IPS-18c (cell line): Measurements from ENCODE around the gene SLC25A48.

ENCODE experiments used
- H3K4me3 ChIP-seq: 2 replicates; pipeline ENCODE4 v1.7.0; 2013; ENCODE audit warnings: low read depth, mild to moderate bottlenecking, low read length, moderate library complexity; ENCODE audit not compliant: insufficient read depth
- H3K9me3 ChIP-seq: one replicate; pipeline ENCODE4 v1.6.1; 2013; ENCODE audit warnings: mild to moderate bottlenecking, low read length, moderate library complexity; ENCODE audit not compliant: control insufficient read depth, insufficient read depth

SLC25A48 gene

GRCh38 chr5:135868681-135869080 is 34.2 kb downstream of the SLC25A48 start:
- Histone ChIP-seq H3K9me3 (no peaks in the 10 kb centered on the region), H3K4me3 (no peak overlapping the region)

GRCh38 chr5:135869276-135869675 is 34.8 kb downstream of the SLC25A48 start:
- Histone ChIP-seq H3K4me3 (no peak overlapping the region), H3K9me3 (no peaks in the 10 kb centered on the region)

- no peak overlapping the region for H3K4me3 ChIP-seq
- no peaks in the 10 kb centered on the region for H3K9me3 ChIP-seq
Observed at GRCh38 chr5:135869935-135870334, 35.5 kb downstream of the SLC25A48 start.

- Histone ChIP-seq H3K9me3 (no peaks in the 10 kb centered on the region), H3K4me3 (no peak overlapping the region)
Observed at GRCh38 chr5:135871268-135871915, 36.9 kb downstream of the SLC25A48 start.

- no peaks in the 10 kb centered on the region for H3K9me3 ChIP-seq
Observed at GRCh38 chr5:135873831-135874230, 39.4 kb downstream of the SLC25A48 start.

GRCh38 chr5:135874461-135874860 is 40.0 kb downstream of the SLC25A48 start:
- no peak overlapping the region for H3K4me3 ChIP-seq
- no peaks in the 10 kb centered on the region for H3K9me3 ChIP-seq

More at GRCh38 chr5:135873831-135874230, 39.4 kb downstream of the SLC25A48 start:
- no peak overlapping the region for H3K4me3 ChIP-seq

GRCh38 chr5:135875567-135875966 is 41.1 kb downstream of the SLC25A48 start:
- Histone ChIP-seq H3K9me3 (no peaks in the 10 kb centered on the region), H3K4me3 (no peak overlapping the region)

GRCh38 chr5:135876146-135876545 is 41.7 kb downstream of the SLC25A48 start:
- Histone ChIP-seq H3K9me3 (no peaks in the 10 kb centered on the region), H3K4me3 (no peak overlapping the region)

- Histone ChIP-seq H3K4me3 (no peak overlapping the region), H3K9me3 (no peaks in the 10 kb centered on the region)
Observed at GRCh38 chr5:135877570-135878155, 43.2 kb downstream of the SLC25A48 start.

- Histone ChIP-seq H3K4me3 (no peak overlapping the region), H3K9me3 (no peaks in the 10 kb centered on the region)
Observed at GRCh38 chr5:135878156-135878620, 43.7 kb downstream of the SLC25A48 start.

- H3K4me3 ChIP-seq, result no peak overlapping the region
- H3K9me3 ChIP-seq, result peaks cover under 1% of the 10 kb centered on the region
Observed at GRCh38 chr5:135879591-135879990, 45.1 kb downstream of the SLC25A48 start.

GRCh38 chr5:135880278-135880677 is 45.8 kb downstream of the SLC25A48 start:
- Histone ChIP-seq H3K9me3 (peaks cover 2% of the 10 kb centered on the region), H3K4me3 (no peak overlapping the region)

- Histone ChIP-seq H3K9me3 (peaks cover 2% of the 10 kb centered on the region), H3K4me3 (no peak overlapping the region)
Observed at GRCh38 chr5:135880801-135881200, 46.3 kb downstream of the SLC25A48 start.

GRCh38 chr5:135881244-135881643 is 46.8 kb downstream of the SLC25A48 start:
- no peak overlapping the region for H3K4me3 ChIP-seq
- peaks cover 2% of the 10 kb centered on the region for H3K9me3 ChIP-seq

- Histone ChIP-seq H3K4me3 (no peak overlapping the region; the same call in 1 of the 2 replicates), H3K9me3 (peaks cover 2% of the 10 kb centered on the region)
Observed at GRCh38 chr5:135881819-135882218, 47.4 kb downstream of the SLC25A48 start.

- Histone ChIP-seq H3K9me3 (peaks cover 2% of the 10 kb centered on the region), H3K4me3 (no peak overlapping the region)
Observed at GRCh38 chr5:135883026-135883425, 48.6 kb downstream of the SLC25A48 start.

- H3K9me3 ChIP-seq, result peaks cover 2% of the 10 kb centered on the region
- no peak overlapping the region for H3K4me3 ChIP-seq
Observed at GRCh38 chr5:135883441-135883840, 49.0 kb downstream of the SLC25A48 start.

GRCh38 chr5:135885031-135885430 is 50.6 kb downstream of the SLC25A48 start:
- Histone ChIP-seq H3K9me3 (peaks cover 2% of the 10 kb centered on the region), H3K4me3 (no peak overlapping the region)

- Histone ChIP-seq H3K9me3 (peaks cover 2% of the 10 kb centered on the region), H3K4me3 (no peak overlapping the region)
Observed at GRCh38 chr5:135886136-135886535, 51.7 kb downstream of the SLC25A48 start.
